LNCaP clone FGC (cell line): ENCODE measurements around the gene ZNF800.

Experiments
- DNase-seq: peaks from one replicate; pipeline ENCODE4 v3.0.0-alpha.2; 2011; ENCODE audit warnings: low read depth
- H3K4me3 ChIP-seq: 2 replicates; pipeline ENCODE4 v1.5.1; 2011; ENCODE audit warnings: mild to moderate bottlenecking, low read depth, low read length, control low read depth
- TF ChIP-seq, protein P1 (sequence below): IDR thresholded peaks from 2 replicates; pipeline ENCODE4 v1.5.1; 2012; ENCODE audit warnings: mild to moderate bottlenecking; ENCODE audit not compliant: control insufficient read depth, insufficient read depth; ENCODE audit errors: extremely low read depth

The ZNF800 gene

DNA sequence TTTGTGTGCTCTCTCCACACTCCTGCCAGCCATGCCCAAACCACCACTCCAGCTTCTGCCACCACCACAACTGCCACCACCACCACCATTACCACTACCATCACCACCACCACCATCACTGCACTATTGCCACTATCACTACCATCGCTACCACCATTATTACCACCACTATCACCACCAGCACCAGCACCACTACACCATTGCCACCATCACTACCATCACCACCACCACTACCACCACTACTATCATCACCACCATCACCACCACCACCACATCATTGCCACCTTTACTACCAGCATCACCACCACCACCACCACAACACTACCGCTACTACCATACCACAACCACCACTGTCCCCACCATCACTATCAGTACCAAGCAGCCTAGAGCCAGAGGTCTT, 26.0 kb upstream of the ZNF800 start:
- TF ChIP-seq, protein P1, sequence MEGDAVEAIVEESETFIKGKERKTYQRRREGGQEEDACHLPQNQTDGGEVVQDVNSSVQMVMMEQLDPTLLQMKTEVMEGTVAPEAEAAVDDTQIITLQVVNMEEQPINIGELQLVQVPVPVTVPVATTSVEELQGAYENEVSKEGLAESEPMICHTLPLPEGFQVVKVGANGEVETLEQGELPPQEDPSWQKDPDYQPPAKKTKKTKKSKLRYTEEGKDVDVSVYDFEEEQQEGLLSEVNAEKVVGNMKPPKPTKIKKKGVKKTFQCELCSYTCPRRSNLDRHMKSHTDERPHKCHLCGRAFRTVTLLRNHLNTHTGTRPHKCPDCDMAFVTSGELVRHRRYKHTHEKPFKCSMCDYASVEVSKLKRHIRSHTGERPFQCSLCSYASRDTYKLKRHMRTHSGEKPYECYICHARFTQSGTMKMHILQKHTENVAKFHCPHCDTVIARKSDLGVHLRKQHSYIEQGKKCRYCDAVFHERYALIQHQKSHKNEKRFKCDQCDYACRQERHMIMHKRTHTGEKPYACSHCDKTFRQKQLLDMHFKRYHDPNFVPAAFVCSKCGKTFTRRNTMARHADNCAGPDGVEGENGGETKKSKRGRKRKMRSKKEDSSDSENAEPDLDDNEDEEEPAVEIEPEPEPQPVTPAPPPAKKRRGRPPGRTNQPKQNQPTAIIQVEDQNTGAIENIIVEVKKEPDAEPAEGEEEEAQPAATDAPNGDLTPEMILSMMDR, result no peak
- no peak for DNase-seq

DNA sequence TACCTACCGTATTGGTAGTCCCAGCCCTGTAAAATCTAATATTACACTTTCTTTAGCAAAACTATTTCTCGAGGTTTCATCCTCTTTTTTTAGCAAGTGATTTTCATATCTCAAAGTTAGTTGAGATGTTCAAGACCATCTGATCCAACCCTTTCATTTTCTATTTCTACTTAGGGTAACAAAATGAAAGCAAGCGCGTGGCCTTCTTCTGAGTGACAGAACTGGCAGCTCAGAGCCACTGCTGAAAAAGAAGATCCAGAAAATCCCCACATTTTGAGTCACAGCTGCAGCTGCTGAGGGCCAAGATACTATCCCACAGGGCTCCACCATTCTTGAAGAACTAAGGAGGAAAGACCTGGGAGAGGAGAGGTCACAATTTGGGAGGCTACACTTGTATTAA, 24.8 kb upstream of the ZNF800 start:
- DNase-seq, result no peak
- H3K4me3 ChIP-seq, result no peak overlapping the region
- TF ChIP-seq, protein P1, result no peak

More for the DNA sequence above, 26.0 kb upstream of the ZNF800 start:
- no peak overlapping the region for H3K4me3 ChIP-seq

DNA sequence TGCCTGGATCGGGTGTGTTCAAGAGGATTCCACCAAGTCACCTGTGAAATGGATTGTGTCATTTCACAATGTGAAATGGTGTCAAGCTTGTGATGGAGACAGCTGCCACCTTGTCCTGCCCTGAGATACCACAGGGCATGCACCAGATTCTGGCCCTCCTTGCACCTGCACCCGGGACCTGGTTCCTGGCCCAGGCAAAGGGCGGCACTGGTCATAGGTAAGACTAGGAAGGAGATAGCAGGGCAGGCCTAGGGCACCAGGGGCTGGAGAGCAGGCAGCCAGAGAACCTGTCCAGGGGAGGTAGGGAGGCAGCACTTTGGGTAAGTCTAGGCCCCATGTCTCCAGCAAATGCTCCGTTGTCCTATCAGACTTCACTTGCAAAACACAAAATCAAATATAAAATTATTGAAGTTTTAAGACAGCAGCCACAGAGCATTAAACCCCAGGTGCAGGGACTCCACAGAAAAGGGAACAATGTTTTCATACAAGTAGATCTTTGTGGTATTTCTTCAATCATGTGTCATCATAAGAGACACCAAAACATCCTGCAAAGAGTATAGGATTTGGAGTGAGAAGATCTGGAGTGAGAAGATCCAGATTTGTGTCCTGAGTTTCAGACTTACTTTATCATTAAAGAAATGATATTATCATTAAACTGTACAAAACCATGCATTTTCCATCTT, 22.7 kb upstream of the ZNF800 start:
- TF ChIP-seq, protein P1, result no peak
- DNase-seq, result no peak

DNA sequence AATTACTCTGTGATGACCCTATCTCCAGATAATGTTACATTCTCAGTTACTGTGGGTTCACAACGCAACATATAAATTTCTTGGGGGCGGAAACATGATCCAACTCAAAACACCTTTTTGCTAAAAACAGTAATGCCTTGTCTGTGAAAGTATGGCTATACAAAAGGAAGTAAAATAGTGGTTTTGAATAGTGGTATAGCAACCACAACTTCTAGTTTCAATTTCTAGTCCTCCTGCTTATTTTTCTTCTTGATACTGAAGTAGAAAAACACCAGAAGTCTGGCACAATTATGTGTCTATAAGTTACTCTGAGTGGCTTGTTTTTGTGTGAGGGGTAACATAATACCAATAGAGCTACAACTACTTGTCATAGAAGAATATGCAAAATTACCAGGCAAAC, 21.5 kb upstream of the ZNF800 start:
- DNase-seq, result no peak
- TF ChIP-seq, protein P1, result no peak

More for the DNA sequence above, 22.7 kb upstream of the ZNF800 start:
- no peak overlapping the region for H3K4me3 ChIP-seq

DNA sequence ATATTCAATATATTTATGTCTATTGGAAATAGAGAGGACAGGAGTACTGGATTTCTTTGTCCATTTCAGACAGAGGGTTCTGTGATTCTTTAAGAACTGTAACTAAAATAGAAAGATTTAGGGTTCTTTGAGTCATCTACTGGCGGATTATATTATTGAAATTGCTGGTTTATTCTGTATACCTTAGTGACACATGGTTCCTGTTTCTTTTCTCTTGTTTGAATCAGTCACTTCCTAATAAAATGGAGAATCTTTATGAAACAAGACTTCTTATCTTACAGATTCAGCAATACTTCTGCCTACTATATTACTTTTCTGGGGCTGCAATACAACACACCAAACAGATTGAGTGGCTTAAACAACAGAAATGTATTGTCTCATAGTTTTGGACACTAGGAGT, 20.8 kb upstream of the ZNF800 start:
- no peak for DNase-seq
- H3K4me3 ChIP-seq, result no peak overlapping the region
- TF ChIP-seq, protein P1, result no peak

More for the DNA sequence above, 21.5 kb upstream of the ZNF800 start:
- H3K4me3 ChIP-seq, result no peak overlapping the region

DNA sequence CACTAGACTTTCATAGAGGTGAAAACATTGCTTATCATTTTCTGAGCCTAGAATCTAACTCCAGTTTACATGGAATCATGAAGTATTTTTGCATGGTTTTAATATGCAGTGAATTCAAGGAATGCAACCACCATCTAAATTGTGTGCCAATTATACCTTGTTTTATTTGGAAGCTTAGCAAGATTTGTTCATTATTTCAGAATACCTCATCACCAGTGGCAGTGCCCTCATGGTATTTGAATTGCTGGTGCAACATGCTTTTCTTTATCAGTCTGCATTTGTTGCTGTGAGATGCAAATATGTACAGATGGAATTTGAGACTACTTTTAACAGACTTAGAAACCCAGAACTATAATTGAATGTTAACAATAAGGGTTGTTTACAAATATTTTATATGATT, 18.7 kb upstream of the ZNF800 start:
- no peak overlapping the region for H3K4me3 ChIP-seq
- TF ChIP-seq, protein P1, result no peak
- DNase-seq, result no peak

DNA sequence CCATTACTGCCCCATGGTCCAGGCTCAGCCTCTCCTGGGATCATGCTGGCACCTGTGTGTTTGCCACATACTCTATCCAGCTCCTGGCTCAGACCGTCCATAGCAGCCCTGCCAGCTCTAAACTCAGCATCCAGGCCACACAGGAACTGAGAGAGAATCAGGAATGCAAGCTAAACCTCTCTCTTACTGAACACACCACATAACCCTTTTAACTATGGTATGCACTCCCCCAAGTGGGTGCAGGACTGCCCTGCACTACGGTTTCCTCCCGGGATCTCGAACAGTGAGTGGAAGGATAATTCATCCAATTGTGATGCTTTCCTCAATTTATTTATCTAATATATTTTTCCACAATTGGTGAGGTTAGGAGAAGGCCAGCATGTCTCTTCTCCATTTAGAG, 17.1 kb upstream of the ZNF800 start:
- DNase-seq, result no peak
- no peak overlapping the region for H3K4me3 ChIP-seq
- TF ChIP-seq, protein P1, result peak; percentile 24
